HG03354 (cell line): ENCODE data around the gene B3GAT1.

Source experiments
- ATAC-seq: cut with Tn5 transposase; IDR thresholded peaks from one replicate; pipeline ENCODE4 v1.9.1; 2021; ENCODE audit warnings: mild to moderate bottlenecking; ENCODE audit not compliant: unreplicated experiment, poor library complexity, severe bottlenecking

The B3GAT1 gene

GRCh38 chr11:134394311-134394710, 17.7 kb downstream of the B3GAT1 start:
- ATAC-seq = no peak

- no peak for ATAC-seq
Measured at GRCh38 chr11:134393638-134394037, 18.4 kb downstream of the B3GAT1 start.

- ATAC-seq = no peak
Measured at GRCh38 chr11:134392953-134393615, 19.0 kb downstream of the B3GAT1 start.

GRCh38 chr11:134391656-134392055, 20.4 kb downstream of the B3GAT1 start:
- ATAC-seq = no peak

- ATAC-seq = no peak
Measured at GRCh38 chr11:134390706-134391569, 21.1 kb downstream of the B3GAT1 start.

GRCh38 chr11:134389464-134390180, 22.4 kb downstream of the B3GAT1 start:
- no peak for ATAC-seq

- no peak for ATAC-seq
Measured at GRCh38 chr11:134388590-134388989, 23.5 kb downstream of the B3GAT1 start.

- no peak for ATAC-seq
Measured at GRCh38 chr11:134387501-134387900, 24.5 kb downstream of the B3GAT1 start.

GRCh38 chr11:134386945-134387344, 25.1 kb downstream of the B3GAT1 start:
- ATAC-seq = no peak

GRCh38 chr11:134385774-134386565, 26.1 kb downstream of the B3GAT1 start:
- no peak for ATAC-seq

- ATAC-seq = no peak
Measured at GRCh38 chr11:134385171-134385570, 26.9 kb downstream of the B3GAT1 start.

GRCh38 chr11:134384406-134384805, 27.6 kb downstream of the B3GAT1 start:
- no peak for ATAC-seq

GRCh38 chr11:134383576-134384221, 28.3 kb downstream of the B3GAT1 start:
- no peak for ATAC-seq

GRCh38 chr11:134382830-134383229, 29.2 kb downstream of the B3GAT1 start:
- ATAC-seq = no peak

- ATAC-seq = no peak
Measured at GRCh38 chr11:134382257-134382656, 29.8 kb downstream of the B3GAT1 start.

- ATAC-seq = no peak
Measured at GRCh38 chr11:134380785-134381184, 31.3 kb downstream of the B3GAT1 start.

- no peak for ATAC-seq
Measured at GRCh38 chr11:134380229-134380628, 31.8 kb downstream of the B3GAT1 start.

GRCh38 chr11:134379241-134379640, 32.8 kb downstream of the B3GAT1 start:
- ATAC-seq = no peak

GRCh38 chr11:134377876-134378275, 34.2 kb downstream of the B3GAT1 start:
- ATAC-seq = no peak
